ENCODE measurements around the gene GDPD5.

Gene GDPD5

GRCh38 chr11:75525433-75526191 lies at the start of gene GDPD5:
TSS of gene GDPD5 (minus strand) at chr11:75525941. CDS start at chr11:75477735, 48,206 bp downstream.
- peak; percentile 98 for DNase-seq (ENCODE audit: low spot score)

DNA sequence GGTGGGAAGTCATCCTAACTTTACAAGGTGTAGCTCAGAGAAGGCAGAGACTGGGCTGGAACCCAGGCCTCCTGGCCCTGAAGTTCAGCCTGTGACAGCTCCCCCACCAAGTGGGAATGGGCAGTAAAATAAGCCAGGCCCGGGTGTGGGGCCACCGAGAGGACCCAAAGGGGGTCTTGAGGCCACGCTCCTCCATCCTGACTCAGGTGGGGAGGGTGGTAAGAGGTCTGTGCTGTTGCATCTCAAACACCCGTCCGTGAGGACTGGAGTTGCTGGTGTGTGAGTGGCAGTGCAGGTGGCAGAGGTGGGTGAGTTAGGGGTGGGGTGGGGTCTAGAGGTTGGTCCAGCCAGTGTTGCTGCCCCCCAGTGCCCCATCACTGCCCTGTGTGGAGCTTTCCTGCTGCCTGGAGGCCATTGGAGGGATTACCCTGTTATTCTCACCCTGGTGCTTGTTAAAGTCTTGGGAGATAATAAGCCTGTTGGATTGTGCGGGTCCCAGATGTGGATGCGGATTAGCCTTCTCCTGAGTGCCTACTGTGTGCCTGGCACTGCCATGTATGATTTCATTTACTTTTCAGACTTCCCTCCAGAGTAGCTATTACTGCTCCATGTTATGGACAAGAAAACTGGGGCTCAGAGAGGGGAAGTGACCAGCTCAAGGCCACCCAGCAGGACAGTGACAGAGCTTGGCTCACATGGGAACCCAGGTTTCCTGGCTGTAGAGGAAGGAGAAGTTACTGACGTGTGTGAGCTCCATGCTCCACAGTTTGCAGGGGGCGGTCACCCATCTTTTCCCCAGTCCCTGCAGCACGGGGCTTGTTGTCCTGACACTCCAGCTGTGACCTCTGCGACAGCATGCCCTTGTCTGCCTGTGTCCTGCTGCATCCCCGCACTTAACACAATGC lies 49.2 kb upstream of the GDPD5 start:
- no peak for DNase-seq (ENCODE audit: low spot score)

DNA sequence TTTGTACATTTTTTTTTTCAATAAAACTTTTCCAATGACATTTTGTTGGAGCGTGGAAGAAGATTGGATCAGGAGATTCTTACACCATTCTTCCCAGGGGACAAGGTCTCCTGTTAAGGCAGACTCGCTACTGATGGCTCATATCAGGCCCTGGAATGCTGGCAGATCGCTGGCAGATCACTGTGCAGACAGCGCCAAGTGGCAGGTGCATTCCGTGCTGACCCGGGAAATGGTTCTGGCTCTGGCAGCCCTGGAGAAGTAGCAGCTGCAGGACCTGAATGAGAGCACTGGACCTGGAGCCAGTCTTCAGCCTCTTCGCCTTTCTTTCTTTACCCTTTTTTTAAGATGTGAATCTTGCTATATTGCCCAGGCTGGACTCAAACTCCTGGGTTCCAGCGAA lies 47.0 kb upstream of the GDPD5 start:
- DNase-seq (ENCODE audit: low spot score) = no peak

- no peak for DNase-seq (ENCODE audit: low spot score)
Measured at GRCh38 chr11:75571625-75572024, 45.9 kb upstream of the GDPD5 start.

DNA sequence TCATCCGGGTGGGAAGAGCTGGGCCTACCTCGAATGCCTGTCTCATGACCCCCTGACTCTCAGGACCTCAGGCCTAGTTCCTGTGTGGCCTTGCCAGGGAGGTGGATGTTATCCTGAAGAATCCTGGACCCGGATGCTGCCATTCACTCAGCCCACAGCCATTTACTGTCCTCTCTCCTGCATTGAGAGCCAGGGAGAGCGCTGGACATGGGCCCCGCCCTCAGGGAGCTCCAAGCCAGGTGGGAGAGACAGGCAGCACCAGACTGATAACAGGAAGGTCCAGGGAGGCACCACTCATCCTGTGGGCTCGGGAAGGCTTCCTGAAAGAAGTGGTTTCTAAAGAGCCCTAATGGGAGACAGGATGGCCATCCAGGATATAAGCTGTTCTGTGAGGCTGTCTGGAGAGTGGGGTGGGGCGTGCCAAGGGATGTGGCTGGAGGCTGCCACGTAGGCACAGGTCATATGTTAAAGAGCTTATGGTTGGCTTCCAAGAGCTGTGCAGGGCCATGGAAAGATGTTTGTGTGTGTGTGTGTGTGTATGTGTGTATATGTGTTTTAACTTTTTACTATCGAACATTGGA lies 44.9 kb upstream of the GDPD5 start:
- no peak for DNase-seq (ENCODE audit: low spot score)

DNA sequence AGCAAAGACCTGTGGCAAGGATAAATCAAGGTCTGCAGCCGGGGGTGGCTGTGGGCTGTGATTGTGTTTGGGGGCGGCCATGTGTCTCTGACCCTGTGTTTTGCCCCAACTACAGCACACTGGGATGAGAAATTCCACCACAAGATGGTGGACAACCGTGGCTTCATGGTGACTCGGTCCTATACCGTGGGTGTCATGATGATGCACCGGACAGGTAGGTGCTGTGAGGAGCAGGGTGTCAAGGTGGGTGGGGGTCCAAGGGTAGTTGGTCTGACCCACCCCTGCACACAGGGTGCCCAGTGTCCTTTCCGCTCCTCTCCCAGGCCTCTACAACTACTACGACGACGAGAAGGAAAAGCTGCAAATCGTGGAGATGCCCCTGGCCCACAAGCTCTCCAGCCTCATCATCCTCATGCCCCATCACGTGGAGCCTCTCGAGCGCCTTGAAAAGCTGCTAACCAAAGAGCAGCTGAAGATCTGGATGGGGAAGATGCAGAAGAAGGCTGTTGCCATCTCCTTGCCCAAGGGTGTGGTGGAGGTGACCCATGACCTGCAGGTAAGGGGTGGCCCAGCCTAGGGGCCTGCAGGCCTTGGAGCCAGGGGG lies 43.0 kb upstream of the GDPD5 start:
- no peak for DNase-seq (ENCODE audit: low spot score)

DNA sequence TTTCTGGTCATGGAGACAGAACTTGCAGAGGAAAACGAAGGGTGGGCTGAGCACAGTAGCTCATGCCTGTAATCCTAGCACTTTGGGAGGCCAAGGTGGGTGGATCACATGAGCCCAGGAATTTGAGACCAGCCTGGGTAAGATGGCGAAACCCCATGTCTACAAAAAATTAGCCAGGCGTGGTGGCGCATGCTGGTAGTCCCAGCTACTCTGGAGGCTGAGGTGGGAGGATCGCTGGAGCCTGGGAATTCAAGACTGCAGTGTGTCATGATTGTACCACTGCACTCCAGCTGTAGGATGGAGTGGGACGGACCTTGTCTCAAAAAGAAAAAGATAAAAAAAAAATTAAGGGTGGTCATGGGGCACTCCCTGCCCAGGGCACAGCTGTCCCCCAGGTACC lies 42.2 kb upstream of the GDPD5 start:
- no peak for DNase-seq (ENCODE audit: low spot score)

GRCh38 chr11:75566763-75567279 lies 41.1 kb upstream of the GDPD5 start:
- DNase-seq (ENCODE audit: low spot score) = no peak

DNA sequence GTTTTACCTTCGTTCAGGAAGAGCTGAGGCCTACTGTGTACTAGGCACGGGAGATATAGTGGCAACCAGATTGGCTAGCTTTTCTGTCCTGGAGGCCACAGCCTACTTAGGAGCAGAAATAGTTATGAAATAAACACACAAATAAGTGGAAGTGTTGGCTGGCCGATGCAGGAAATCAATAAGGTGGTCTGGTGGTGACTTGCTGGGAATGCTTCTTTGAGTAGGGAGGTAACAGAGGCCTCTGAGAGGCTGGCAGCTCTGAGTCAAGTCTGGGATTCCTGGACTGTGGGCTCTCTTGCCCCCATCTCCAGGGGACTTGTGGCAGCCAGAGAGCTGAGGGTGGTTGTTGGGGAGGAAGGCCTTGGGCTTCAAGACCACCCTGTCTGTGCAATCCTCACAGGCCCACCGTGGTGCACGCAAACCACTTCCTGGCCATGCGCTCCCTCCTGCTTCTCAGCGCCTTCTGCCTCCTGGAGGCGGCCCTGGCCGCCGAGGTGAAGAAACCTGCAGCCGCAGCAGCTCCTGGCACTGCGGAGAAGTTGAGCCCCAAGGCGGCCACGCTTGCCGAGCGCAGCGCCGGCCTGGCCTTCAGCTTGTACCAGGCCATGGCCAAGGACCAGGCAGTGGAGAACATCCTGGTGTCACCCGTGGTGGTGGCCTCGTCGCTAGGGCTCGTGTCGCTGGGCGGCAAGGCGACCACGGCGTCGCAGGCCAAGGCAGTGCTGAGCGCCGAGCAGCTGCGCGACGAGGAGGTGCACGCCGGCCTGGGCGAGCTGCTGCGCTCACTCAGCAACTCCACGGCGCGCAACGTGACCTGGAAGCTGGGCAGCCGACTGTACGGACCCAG lies 40.4 kb upstream of the GDPD5 start:
- DNase-seq (ENCODE audit: low spot score) = no peak

DNA sequence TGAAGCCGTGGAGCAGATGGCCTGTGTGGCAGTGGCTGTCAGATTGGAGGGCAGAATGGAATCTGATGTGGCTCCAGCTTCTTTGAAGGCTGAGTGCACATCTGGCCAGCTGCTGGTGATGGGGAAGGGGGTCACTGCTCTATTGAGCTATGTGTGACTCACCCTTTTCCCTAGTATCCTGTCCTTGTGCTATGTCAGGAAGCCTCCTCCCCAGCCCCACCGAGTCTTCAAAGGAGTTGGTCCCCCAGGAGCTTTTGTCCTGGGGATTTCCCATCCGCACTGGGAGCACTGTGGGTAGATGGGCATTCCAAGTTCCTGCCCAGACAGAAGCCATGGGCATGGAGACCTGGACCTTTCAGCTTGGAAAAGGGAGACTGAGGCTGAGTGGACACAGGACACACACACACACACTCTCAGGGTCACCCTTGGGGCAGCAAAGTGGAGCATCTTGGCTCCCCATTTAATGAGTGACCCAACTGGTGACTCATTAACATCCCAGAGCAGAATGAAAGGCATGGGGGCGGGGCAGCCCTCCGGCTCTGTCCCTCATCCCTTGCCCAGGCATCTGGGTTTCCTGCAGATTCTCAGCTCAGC lies 39.6 kb upstream of the GDPD5 start:
- DNase-seq (ENCODE audit: low spot score) = peak; percentile 77

DNA sequence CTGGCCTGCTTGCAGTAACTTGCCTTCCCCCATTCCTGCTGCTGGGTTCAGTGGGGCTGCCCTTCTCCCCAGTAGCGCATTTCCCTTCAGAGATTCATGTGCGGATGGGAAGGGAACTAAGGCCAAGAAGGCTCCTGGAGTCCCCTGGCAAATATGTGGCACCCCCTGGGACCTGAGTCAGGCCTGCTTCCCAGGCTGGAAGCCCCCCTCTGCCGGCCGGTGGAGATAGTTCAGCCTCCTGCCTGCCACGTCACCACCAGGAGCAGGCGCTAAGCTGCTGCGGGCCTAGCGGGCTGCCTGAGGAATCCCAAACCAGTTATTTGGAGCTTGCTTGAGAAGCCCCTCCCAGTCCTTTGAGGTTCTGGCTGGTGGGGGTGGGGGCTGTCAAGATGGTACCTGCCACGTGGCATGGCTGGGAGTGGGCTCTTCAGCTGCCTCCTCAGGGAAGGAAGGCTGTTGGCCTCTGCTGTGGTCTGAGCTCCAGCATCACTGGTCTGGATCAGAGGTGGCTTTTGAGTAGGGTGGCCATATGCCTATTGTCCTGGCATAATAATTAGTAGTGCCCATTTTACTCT lies 38.3 kb upstream of the GDPD5 start:
- peak; percentile 81 for DNase-seq (ENCODE audit: low spot score)

- no peak for DNase-seq (ENCODE audit: low spot score)
Measured at GRCh38 chr11:75563501-75563977, 37.8 kb upstream of the GDPD5 start.

DNA sequence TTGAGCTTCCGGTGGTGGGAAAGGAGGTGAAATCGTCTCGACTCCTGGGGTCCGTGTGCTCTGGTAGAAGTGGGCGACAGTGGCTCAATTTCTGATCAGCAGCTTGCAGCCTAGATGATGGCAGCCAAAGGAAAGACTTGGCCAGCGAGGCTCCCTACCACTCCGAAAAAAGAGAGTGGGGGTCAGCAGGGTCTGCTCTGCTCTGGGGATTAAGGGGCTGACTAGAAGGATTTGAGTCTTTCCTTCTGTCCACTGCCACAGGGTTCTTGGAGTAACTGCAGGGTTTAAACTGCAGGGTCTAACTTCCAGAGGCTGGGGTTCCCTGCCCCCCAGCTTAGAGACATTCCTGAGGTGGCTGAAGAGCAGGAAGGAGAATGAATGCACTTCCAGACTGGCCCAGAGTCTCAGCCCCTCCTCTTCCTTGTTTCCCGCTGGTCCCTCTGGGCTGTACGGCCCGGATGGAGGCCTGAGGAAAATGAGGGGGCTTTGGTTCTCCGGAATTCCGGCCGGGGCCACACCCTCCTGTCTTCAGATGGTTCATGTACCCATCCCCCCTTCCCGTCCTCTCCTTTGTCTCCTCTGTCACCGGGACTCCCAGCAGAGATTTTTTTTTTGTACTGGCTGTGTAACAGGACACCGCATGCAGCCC lies 37.2 kb upstream of the GDPD5 start:
- DNase-seq (ENCODE audit: low spot score) = peak; percentile 46

- peak; percentile 86 for DNase-seq (ENCODE audit: low spot score)
Measured at GRCh38 chr11:75562048-75562835, 36.5 kb upstream of the GDPD5 start, which contains the start of gene SERPINH1. TSS of gene SERPINH1 (plus strand) at chr11:75562253. CDS start at chr11:75566350, 4,097 bp downstream.

- no peak for DNase-seq (ENCODE audit: low spot score)
Measured at GRCh38 chr11:75561426-75562047, 35.8 kb upstream of the GDPD5 start.

DNA sequence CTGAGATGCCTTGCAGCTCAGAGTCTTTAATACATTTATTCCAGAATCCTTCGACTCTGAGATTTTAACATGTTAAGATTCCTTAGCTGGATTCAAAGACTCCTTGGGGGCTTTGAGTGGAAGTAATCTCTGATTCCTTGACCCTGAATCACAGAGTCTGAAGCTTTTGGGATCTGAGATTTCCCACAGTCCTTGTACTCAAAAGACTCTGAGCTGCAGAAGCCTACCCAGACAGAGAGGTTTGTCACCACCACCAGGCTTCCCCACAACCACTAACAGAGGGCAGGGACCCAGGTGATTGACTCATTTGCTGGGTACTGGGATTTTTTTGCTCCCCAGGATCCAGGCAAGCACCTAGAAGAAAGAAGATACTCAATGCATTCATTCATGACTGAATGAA lies 34.9 kb upstream of the GDPD5 start:
- no peak for DNase-seq (ENCODE audit: low spot score)

- peak; percentile 75 for DNase-seq (ENCODE audit: low spot score)
Measured at GRCh38 chr11:75558939-75559843, 33.5 kb upstream of the GDPD5 start.

Measured in AG08396 (cell line).